Gastrocnemius medialis (tissue), 4 donors: ENCODE data around the gene PKP4. TPM values are rescaled to one million over a fixed set of nuclear protein-coding genes. Genes with fewer than 3 reads are reported as not detected.

Experiments used
- ATAC-seq, 2 donors: fragments of 150-250 bp; one replicate each; pipeline ENCODE4 v1.9.1; 2016
- DNase-seq, 2 donors: peaks; one replicate each; pipeline ENCODE4 v3.0.0-alpha.2; 2019
- H3K27ac ChIP-seq, 4 donors: fragments of 200-600 bp; sonication (generic); 1 replicate in 1 of 4; 2 replicates in 3 of 4; pipeline ENCODE4 v1.5.1; 2016 to 2018; ENCODE audit warnings: mild to moderate bottlenecking in 2 of 4, moderate library complexity in 1 of 4
- H3K27me3 ChIP-seq, 3 donors: fragments of 200-600 bp; sonication (generic) in 2 of 3; 1 replicate in 1 of 3; 2 replicates in 2 of 3; pipeline versions ENCODE4 v1.5.1 to v1.6.0; 2016 to 2019; ENCODE audit warnings: mild to moderate bottlenecking in 1 of 3, moderate library complexity in 1 of 3
- H3K36me3 ChIP-seq, 2 donors: fragments of 200-600 bp; sonication (generic) in 1 of 2; one replicate each; pipeline ENCODE4 v1.5.1; 2017 to 2018
- H3K4me1 ChIP-seq, 2 donors: fragments of 200-600 bp; sonication (generic) in 1 of 2; one replicate each; pipeline ENCODE4 v1.5.1; 2016 to 2017; ENCODE audit warnings: mild to moderate bottlenecking in 2 of 2
- H3K4me3 ChIP-seq, 4 donors: fragments of 200-600 bp; sonication (generic) in 3 of 4; 1 replicate in 1 of 4; 2 replicates in 3 of 4; pipeline ENCODE4 v1.5.1; 2016 to 2019; ENCODE audit warnings: mild to moderate bottlenecking in 2 of 4
- H3K9me3 ChIP-seq, 3 donors: fragments of 200-600 bp; sonication (generic) in 2 of 3; 1 replicate in 1 of 3; 2 replicates in 2 of 3; pipeline ENCODE4 v1.5.1; 2016 to 2019
- POLR2A ChIP-seq, 2 donors: fragments of 450-650 bp; IDR thresholded peaks; one replicate each; pipeline ENCODE4 v1.6.1; 2017; ENCODE audit warnings: antibody characterized with exemption in 2 of 2, mild to moderate bottlenecking in 2 of 2, moderate library complexity in 2 of 2
- in situ Hi-C, 4 donors: fragments of 200-750 bp; cut with MboI; loops; one replicate each; pipeline versions ENCODE4 v1.15.0 to v1.8.0; 2017; ENCODE audit warnings: low sequenced_read_pairs in 4 of 4
- intact Hi-C: fragments of 100-400 bp; cut with DNase I; formaldehyde crosslinking; loops from one replicate; pipeline ENCODE4 v1.15.1; 2023; ENCODE audit warnings: low total_unique reads
- total RNA-seq, 4 donors: library from RNA; depleted of rRNA; stranded (reverse); fragments of >200 nt; gene quantifications; one replicate each; pipeline versions ENCODE4 v1.1.0 to v1.2.3, GENCODE V29; 2016
- TF ChIP-seq, protein P1 (sequence below), 5 experiments: fragments of 450-650 bp in 3 of 5; fragments of 200-600 bp in 2 of 5; sonication (generic) in 2 of 5; IDR thresholded peaks in 4 of 5; conservative IDR thresholded peaks in 1 of 5; 1 replicate in 4 of 5; 2 replicates in 1 of 5; pipeline ENCODE4 v1.5.1; 2016 to 2019; ENCODE audit warnings: antibody characterized with exemption in 5 of 5, mild to moderate bottlenecking in 3 of 5, moderate library complexity in 3 of 5

The PKP4 gene
- total RNA-seq, 4 donors from 2014 or later: 15.3 to 36.0 (median 25.6) TPM

DNA sequence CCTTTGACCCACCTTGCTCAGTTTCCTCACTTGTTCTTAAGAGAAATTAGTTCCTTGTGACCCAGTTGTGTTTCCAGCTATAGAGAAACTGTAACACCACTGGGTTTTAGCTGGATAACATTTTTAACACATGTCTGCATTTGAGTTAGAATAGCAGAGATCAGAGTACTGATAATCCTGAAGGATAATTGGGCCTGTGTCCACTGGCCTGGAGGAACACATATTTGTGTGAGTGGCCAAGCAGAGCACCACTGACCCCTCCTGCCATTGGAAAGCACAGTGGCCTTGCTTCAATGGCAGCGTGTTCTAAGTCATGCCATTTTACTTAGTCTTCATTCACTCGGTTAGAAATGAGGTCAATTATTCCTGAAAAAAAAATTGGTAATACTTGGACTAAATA, 42.6 kb downstream of the PKP4 start:
- no peak for ATAC-seq
- TF ChIP-seq POLR2A (IDR thresholded peaks at IDR 0.05): no peak
- TF ChIP-seq, protein P1, sequence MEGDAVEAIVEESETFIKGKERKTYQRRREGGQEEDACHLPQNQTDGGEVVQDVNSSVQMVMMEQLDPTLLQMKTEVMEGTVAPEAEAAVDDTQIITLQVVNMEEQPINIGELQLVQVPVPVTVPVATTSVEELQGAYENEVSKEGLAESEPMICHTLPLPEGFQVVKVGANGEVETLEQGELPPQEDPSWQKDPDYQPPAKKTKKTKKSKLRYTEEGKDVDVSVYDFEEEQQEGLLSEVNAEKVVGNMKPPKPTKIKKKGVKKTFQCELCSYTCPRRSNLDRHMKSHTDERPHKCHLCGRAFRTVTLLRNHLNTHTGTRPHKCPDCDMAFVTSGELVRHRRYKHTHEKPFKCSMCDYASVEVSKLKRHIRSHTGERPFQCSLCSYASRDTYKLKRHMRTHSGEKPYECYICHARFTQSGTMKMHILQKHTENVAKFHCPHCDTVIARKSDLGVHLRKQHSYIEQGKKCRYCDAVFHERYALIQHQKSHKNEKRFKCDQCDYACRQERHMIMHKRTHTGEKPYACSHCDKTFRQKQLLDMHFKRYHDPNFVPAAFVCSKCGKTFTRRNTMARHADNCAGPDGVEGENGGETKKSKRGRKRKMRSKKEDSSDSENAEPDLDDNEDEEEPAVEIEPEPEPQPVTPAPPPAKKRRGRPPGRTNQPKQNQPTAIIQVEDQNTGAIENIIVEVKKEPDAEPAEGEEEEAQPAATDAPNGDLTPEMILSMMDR (IDR thresholded peaks at IDR 0.05 in 4 of 5, conservative IDR thresholded peaks at IDR 0.05 in 1 of 5): no peak
- intact Hi-C loops (no loop called here), in situ Hi-C loops (no loop called here)
- Histone ChIP-seq H3K27ac (no peak overlapping the region), H3K9me3 (no peaks in the 10 kb centered on the region), H3K4me3 (no peak overlapping the region), H3K36me3 (no peaks in the 10 kb centered on the region), H3K4me1 (no peaks in the 10 kb centered on the region), H3K27me3 (no peaks in the 10 kb centered on the region)
- DNase-seq: no peak

DNA sequence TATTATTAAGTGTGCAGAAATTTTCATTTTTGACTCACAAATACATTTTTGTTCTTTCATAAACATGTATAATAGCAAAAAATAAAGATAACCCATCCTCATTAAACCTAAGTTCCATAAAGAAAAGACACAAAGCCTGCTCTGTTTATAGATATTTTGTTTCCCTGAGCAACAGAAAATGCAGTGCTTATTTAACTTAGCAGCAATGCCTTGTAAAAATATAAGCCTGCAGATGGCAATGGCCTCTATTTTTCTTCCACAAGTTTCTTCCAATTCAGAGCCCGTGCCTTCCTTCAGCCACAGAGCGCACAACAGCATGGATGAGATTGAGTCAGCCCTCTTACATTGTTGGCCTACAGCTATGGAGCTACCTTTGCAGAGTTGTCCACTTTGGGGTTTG, 43.6 kb downstream of the PKP4 start:
- Histone ChIP-seq H3K36me3 (no peaks in the 10 kb centered on the region), H3K9me3 (no peaks in the 10 kb centered on the region), H3K27me3 (no peaks in the 10 kb centered on the region), H3K27ac (no peak overlapping the region), H3K4me1 (peaks cover 2 to 8% of the 10 kb centered on the region in 2 donors), H3K4me3 (no peak overlapping the region)
- in situ Hi-C loops: no loop called here
- ATAC-seq: no peak
- no peak for TF ChIP-seq POLR2A (IDR thresholded peaks at IDR 0.05)
- TF ChIP-seq, protein P1 (IDR thresholded peaks at IDR 0.05 in 4 of 5, conservative IDR thresholded peaks at IDR 0.05 in 1 of 5): no peak
- DNase-seq: no peak
- intact Hi-C loops: no loop called here

DNA sequence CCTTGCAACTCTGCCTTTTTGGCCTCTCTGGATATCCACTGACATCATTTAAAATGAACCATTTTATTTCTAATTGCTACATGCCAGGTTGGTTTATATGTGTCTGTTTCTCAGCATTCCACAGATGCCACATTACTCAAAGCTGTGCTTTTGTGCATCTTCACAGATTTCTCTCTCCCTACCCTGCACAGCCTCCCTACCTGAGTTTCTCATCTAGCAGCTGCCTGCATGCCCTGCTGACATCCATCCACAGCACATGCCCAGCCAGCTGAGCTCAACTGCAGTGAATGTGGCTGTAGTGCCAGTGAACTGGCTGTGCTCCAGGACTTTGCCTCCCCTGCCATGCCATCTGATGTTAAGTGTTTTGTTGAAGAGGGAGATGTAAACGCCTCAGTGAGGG, 44.5 kb downstream of the PKP4 start:
- Histone ChIP-seq H3K27me3 (no peaks in the 10 kb centered on the region), H3K4me3 (no peak overlapping the region), H3K27ac (no peak overlapping the region), H3K4me1 (peaks cover 5 to 10% of the 10 kb centered on the region in 2 donors), H3K9me3 (no peaks in the 10 kb centered on the region), H3K36me3 (no peaks in the 10 kb centered on the region)
- no peak for DNase-seq
- in situ Hi-C loops: no loop called here
- no peak for ATAC-seq
- intact Hi-C loops: no loop called here
- TF ChIP-seq POLR2A (IDR thresholded peaks at IDR 0.05): no peak
- TF ChIP-seq, protein P1 (IDR thresholded peaks at IDR 0.05 in 4 of 5, conservative IDR thresholded peaks at IDR 0.05 in 1 of 5): no peak

DNA sequence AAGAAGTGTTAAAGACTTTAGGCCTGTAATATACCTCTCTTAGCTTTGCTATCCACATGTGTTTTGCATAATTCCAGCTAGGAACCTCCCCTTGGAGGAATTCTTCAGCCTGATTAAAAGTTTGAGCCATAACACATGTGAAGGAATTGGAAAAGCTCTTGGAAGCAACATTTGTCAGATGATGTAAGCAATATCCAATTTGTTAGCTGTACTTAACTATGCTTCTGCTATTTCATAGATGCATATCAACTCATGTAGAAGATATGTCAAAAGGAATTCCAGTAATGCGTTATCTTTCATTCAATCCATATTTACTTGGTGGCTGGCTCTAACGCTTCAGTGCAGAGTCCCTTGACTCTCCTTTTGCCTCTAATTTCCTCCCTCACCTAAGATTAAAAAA, 46.2 kb downstream of the PKP4 start:
- DNase-seq: no peak
- Histone ChIP-seq H3K27me3 (no peaks in the 10 kb centered on the region), H3K36me3 (no peaks in the 10 kb centered on the region), H3K4me1 (peaks cover 10 to 16% of the 10 kb centered on the region in 2 donors), H3K4me3 (no peak overlapping the region), H3K9me3 (no peaks in the 10 kb centered on the region), H3K27ac (no peak overlapping the region)
- intact Hi-C loops (no loop called here), in situ Hi-C loops (no loop called here)
- TF ChIP-seq POLR2A (IDR thresholded peaks at IDR 0.05): no peak
- TF ChIP-seq, protein P1 (IDR thresholded peaks at IDR 0.05 in 4 of 5, conservative IDR thresholded peaks at IDR 0.05 in 1 of 5): no peak
- no peak for ATAC-seq

DNA sequence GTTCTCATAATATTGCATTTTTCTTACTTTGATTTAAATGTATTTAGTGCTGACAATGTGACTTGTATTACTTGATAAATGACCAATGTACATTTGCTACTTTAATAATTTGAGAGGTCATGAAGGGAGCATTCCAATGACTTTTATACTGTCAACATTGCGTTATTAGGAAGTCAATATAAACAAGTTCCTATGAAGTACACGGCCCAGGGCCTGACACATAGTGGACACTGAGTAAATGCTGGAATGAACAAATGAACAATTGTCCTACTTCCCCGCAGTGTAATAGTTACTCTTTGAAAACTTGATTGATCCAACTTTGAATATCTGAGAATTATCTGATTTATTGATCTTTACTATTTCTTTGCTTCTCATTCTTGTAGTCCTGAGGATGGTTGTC, 47.3 kb downstream of the PKP4 start:
- TF ChIP-seq POLR2A (IDR thresholded peaks at IDR 0.05): no peak
- TF ChIP-seq, protein P1 (IDR thresholded peaks at IDR 0.05 in 4 of 5, conservative IDR thresholded peaks at IDR 0.05 in 1 of 5): no peak
- Histone ChIP-seq H3K36me3 (no peaks in the 10 kb centered on the region), H3K27me3 (no peaks in the 10 kb centered on the region), H3K9me3 (no peaks in the 10 kb centered on the region), H3K4me1 (peaks cover 10 to 16% of the 10 kb centered on the region in 2 donors), H3K27ac (no peak overlapping the region), H3K4me3 (no peak overlapping the region)
- no peak for DNase-seq
- intact Hi-C loops: no loop called here
- in situ Hi-C loops: no loop called here
- ATAC-seq: no peak
